ENCODE measurements around the gene GRAMD1A. TPM values are rescaled to one million over a fixed set of nuclear protein-coding genes. Genes with fewer than 3 reads are reported as not detected.

Gene GRAMD1A
- total RNA-seq, 2 donors from 2014 or later, result 90.8 to 94.9 TPM

DNA sequence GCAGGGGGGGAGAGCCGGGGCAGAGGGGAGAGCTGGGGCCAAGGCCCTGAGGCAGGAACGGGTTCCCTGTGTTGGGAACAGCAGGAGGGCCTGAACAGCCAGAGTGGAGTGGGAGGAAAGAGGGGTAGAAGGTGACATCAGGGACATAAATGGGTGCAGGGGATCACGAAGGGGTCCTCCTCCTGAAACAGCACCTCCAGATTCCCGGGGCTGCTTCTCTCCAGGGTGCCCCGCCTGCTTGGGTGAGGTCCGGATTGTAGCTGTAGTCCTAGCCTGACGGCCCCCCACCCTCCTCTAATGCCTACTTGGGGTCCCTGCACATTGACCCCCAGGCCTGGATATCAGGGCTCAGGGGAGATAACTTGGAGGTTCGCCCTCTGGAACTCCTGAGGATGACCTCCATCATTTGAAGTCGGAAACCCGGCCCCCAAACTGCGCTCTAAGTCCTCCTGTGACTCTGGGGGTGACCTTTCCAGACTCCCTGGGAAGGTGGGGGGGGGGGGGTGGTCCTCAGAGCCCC, 29.7 kb downstream of the GRAMD1A start:
- WGBS, 2 donors, result 22 to 26% methylated on average over 7 to 11 of the region's 11 CpGs
- Histone ChIP-seq H3K4me3 (no peak overlapping the region), H3K27me3 (peaks cover 0 to 3% of the 10 kb centered on the region in 2 donors), H3K36me3 (replicated peaks in 1 of 2; ENCODE audit: insufficient read depth in 1 of 2, low read depth in 2 of 2) (peaks cover 7 to 10% of the 10 kb centered on the region in 2 donors), H3K9me3 (no peaks in the 10 kb centered on the region), H3K4me1 (peaks cover 28% of the 10 kb centered on the region), H3K27ac (no peak overlapping the region)
- no peak for DNase-seq
- intact Hi-C loops (cut with DNase I), result loop anchor here (5.0 kb wide), 1 partner anchor 67 kb away; the partner anchor contains the start of gene ZNF792
- TF ChIP-seq, protein P1, sequence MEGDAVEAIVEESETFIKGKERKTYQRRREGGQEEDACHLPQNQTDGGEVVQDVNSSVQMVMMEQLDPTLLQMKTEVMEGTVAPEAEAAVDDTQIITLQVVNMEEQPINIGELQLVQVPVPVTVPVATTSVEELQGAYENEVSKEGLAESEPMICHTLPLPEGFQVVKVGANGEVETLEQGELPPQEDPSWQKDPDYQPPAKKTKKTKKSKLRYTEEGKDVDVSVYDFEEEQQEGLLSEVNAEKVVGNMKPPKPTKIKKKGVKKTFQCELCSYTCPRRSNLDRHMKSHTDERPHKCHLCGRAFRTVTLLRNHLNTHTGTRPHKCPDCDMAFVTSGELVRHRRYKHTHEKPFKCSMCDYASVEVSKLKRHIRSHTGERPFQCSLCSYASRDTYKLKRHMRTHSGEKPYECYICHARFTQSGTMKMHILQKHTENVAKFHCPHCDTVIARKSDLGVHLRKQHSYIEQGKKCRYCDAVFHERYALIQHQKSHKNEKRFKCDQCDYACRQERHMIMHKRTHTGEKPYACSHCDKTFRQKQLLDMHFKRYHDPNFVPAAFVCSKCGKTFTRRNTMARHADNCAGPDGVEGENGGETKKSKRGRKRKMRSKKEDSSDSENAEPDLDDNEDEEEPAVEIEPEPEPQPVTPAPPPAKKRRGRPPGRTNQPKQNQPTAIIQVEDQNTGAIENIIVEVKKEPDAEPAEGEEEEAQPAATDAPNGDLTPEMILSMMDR (IDR thresholded peaks at IDR 0.05), result no peak
- TF ChIP-seq POLR2A (IDR thresholded peaks at IDR 0.05), result peak in 1 of 3 donors; percentile 11
- no peak for ATAC-seq

DNA sequence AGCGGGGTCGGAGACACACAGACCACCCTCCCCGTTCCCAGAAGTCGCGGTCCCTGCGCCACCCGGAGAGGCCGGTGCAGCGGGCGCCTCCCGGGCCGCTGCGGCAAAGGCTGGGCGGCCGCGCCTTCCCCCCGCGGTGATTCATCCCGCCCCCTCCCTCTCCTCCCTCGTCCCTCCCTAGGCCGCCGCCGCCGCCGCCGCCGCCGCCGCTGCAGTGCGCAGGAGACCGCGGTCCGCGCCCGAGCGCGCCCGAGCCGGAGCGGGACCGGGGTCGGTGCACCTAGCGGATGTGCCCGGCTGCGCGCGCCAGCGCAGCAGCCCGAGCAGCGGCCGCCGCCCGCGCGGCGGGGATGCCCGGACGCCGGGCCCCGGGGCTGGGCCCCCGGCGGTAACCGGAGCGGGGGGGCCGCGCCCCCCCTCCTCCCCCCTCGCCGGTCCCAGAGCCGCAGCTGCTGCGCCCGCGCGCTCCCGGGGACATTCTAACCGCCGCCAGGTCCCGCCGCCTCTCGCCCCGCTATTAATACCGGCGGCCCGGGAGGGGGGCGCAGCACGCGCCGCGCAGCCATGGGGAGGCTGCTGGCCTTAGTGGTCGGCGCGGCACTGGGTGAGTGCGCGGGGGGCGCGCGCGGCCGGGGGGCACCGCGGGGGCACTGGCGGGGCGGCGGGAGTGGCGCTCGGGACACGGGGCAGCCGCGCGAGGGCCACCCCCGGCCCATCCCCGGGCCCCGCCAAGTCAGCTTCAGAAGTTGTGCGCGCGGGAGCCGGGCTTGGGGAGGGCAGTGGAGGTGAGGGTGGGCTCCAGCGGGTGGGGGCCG, 30.3 kb downstream of the GRAMD1A start, which contains the start of gene SCN1B:
SCN1B (plus strand) TSS at position 214 of the 815 bp plus-strand sequence; CDS start at position 565, 351 bp downstream.
- peak; percentile 60 to 79 (median 68) for DNase-seq
- H3K27ac ChIP-seq, result no peak within 1 kb of the TSS
- TF ChIP-seq POLR2A (IDR thresholded peaks at IDR 0.05), result peak in 1 of 3 donors; percentile 7
- TF ChIP-seq, protein P1 (IDR thresholded peaks at IDR 0.05), result peak in 2 of 7 experiments; percentile 25 to 33

DNA sequence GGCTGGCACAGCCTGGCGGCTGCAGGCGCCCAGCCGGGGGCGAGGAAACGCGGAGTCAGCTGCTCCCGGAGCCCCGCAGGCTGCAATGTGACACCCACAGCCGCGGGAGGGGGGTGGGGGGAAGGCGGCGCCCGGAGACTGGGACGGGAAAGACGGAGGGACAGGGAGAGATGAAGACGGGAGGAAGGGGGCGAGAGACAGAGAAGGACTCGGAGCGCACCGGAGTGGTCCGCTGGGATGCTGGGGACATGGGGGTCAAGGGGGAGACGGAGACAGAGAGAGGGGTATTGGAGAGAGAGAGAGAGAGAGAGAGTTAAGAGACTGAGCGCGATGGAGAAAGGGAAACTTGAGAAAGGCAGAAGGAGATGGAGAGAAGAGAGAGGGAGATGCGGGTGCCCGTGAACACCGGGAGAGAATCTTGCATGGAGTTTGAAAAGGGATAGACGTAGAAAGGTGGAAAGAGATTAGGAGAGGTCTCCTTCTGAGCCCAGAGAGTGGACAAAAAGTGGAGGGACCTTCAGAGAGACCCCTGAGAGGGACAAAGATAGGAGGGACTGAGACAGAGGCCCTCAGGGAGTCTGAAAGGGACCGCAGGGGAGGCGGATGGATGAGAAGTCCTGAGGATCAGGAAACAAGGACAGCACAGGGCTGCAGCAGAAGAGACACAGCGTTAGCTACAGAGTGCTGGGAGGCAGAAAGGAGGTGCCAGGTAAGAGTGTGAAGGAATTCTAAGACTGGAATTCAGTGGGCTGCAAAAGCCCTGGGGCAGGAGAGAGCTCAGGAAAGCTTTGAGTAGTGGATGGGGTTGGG, 31.2 kb downstream of the GRAMD1A start:
- intact Hi-C loops (cut with DNase I), result no loop called here
- ATAC-seq, result peak; percentile 19
- DNase-seq, result no peak
- TF ChIP-seq, protein P1 (IDR thresholded peaks at IDR 0.05), result no peak
- TF ChIP-seq POLR2A (IDR thresholded peaks at IDR 0.05), result peak in 1 of 3 donors; percentile 16
- H3K27ac ChIP-seq, result no peak overlapping the region
- H3K4me1 ChIP-seq, result peaks cover 28% of the 10 kb centered on the region
- H3K27me3 ChIP-seq, result peaks cover 0 to 3% of the 10 kb centered on the region in 2 donors
- H3K36me3 ChIP-seq (replicated peaks in 1 of 2; ENCODE audit: insufficient read depth in 1 of 2, low read depth in 2 of 2), result peaks cover 0 to under 1% of the 10 kb centered on the region in 2 donors
- 13 to 16% methylated on average over 25 to 30 of the region's 31 CpGs for WGBS, 2 donors
- no peaks in the 10 kb centered on the region for H3K9me3 ChIP-seq
- no peak overlapping the region for H3K4me3 ChIP-seq

More for the DNA sequence above, 30.3 kb downstream of the GRAMD1A start, which contains the start of gene SCN1B:
- ATAC-seq, result peak; percentile 86
- H3K9me3 ChIP-seq, result no peaks in the 10 kb centered on the region
- H3K27me3 ChIP-seq, result peaks cover 0 to 3% of the 10 kb centered on the region in 2 donors
- intact Hi-C loops (cut with DNase I), result no loop called here
- H3K4me1 ChIP-seq, result peaks cover 28% of the 10 kb centered on the region
- H3K4me3 ChIP-seq, result no peak within 1 kb of the TSS
- 0% methylated on average over 66 of the region's 118 CpGs; no CpG with 5 or more reads in 1 of the 2 donors for WGBS, 2 donors
- H3K36me3 ChIP-seq (replicated peaks in 1 of 2; ENCODE audit: insufficient read depth in 1 of 2, low read depth in 2 of 2), result peaks cover 7 to 9% of the 10 kb centered on the region in 2 donors

DNA sequence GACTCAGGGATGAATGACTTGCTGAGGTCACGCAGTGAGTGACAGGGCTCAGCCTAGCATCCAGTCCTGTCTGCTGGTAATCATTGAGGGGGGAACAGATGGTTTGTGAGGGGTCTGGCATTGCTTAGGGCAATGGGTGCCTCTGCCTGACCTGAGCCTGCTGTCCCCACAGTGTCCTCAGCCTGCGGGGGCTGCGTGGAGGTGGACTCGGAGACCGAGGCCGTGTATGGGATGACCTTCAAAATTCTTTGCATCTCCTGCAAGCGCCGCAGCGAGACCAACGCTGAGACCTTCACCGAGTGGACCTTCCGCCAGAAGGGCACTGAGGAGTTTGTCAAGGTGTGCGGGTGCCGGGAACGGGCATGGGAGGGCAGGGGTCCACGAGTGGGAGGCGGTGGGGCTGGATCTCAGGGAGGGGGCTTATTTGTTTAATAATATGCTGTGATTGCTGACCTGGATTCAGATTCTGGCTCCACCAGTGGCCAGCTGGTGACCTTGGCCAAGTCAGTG, 32.3 kb downstream of the GRAMD1A start:
- Histone ChIP-seq H3K36me3 (replicated peaks in 1 of 2; ENCODE audit: insufficient read depth in 1 of 2, low read depth in 2 of 2) (no peaks in the 10 kb centered on the region), H3K27me3 (peaks cover 0 to 3% of the 10 kb centered on the region in 2 donors), H3K9me3 (no peaks in the 10 kb centered on the region), H3K4me3 (no peak overlapping the region), H3K27ac (no peak overlapping the region), H3K4me1 (peaks cover 28% of the 10 kb centered on the region)
- DNase-seq (no peak), ATAC-seq (no peak)
- intact Hi-C loops (cut with DNase I), result no loop called here
- whole genome bisulfite sequencing, 2 donors, result 80 to 88% methylated on average over 5 to 17 of the region's 17 CpGs
- no peak for TF ChIP-seq POLR2A (IDR thresholded peaks at IDR 0.05)
- TF ChIP-seq, protein P1 (IDR thresholded peaks at IDR 0.05), result no peak

All from body of pancreas (tissue), 4 donors.